ENCODE measurements around the gene EDC4.

GRCh38 chr16:67862623-67863583 is 9.9 kb upstream of the EDC4 start:
- TF ChIP-seq POLR2AphosphoS5 (IDR thresholded peaks at IDR 0.05; ENCODE audit: low read depth) (no peak), REST (IDR thresholded peaks at IDR 0.05; ENCODE audit: insufficient replicate concordance, low read depth) (no peak)
